ENCODE data around the gene NOXO1. TPM values are rescaled to one million over a fixed set of nuclear protein-coding genes. Genes with fewer than 3 reads are reported as not detected.

NOXO1 gene
- total RNA-seq, 2 donors from 2014 or later, result 0.30 TPM; not detected in 1

DNA sequence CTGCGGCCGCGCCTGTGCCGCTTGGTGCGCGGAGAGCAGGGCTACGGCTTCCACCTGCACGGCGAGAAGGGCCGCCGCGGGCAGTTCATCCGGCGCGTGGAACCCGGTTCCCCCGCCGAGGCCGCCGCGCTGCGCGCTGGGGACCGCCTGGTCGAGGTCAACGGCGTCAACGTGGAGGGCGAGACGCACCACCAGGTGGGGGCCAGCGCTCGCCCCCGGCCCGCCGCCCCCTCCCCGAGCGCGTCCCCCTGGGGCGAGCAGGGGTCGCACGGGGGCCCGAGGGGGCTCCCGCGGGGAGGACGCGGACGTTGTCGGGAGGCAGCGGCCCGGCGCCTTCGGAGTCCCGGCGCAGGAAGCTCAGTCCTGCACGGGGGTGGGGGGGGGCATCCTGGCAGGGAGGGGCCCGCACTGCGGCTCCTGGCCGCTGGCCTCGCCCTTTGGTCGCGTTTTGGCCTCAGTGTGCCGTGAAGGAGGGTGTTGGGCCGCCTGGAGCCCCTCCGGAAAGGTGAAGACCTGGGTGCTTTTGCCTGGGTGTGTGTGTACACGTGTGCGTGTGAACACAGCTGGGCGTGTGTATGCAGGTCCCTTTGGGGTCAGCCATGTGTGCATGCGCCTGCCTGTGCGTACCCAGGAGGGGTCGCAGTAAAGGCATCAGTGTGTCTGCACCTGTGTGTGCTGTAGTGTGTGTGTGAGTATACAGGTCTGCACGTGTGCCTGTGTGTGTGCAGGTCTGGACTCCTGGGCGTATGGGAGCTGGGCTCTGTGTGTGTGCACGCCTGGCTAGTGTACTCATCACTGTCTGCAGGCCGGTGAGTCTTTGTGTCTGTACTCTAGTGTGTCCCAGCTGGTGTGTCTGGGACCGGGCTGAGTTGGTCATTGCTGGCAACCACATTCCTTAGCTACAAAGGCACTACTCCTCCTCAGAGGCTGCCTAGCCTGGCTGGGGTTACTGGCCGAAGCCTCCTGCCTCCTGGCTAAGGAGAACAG lies 46.0 kb upstream of the NOXO1 start:
- Histone ChIP-seq H3K4me1 (peaks cover 0 to 68% of the 10 kb centered on the region in 2 donors), H3K36me3 (peaks cover 11% of the 10 kb centered on the region), H3K27me3 (no peaks in the 10 kb centered on the region), H3K9me3 (no peaks in the 10 kb centered on the region), H3K4me3 (peak overlapping the region; percentile 56 to 74), H3K27ac (peak overlapping the region; percentile 70 to 79)
- TF ChIP-seq CTCF (IDR thresholded peaks at IDR 0.05), result no peak
- no peak for DNase-seq (ENCODE audit: low spot score)

GRCh38 chr16:2026461-2027023 lies 45.3 kb upstream of the NOXO1 start, which contains the start of gene NHERF2:
TSS of gene NHERF2 (plus strand) at chr16:2026902. CDS start at chr16:2027006, 104 bp downstream.
- peak within 1 kb of the TSS; percentile 56 to 74 for H3K4me3 ChIP-seq
- DNase-seq (ENCODE audit: low spot score), result no peak
- H3K36me3 ChIP-seq, result peaks cover 11% of the 10 kb centered on the region
- no peaks in the 10 kb centered on the region for H3K9me3 ChIP-seq
- peak within 1 kb of the TSS; percentile 70 to 79 for H3K27ac ChIP-seq
- TF ChIP-seq CTCF (IDR thresholded peaks at IDR 0.05), result no peak
- H3K4me1 ChIP-seq, result peaks cover 0 to 64% of the 10 kb centered on the region in 2 donors
- H3K27me3 ChIP-seq, result no peaks in the 10 kb centered on the region

- DNase-seq (ENCODE audit: low spot score), result no peak
- Histone ChIP-seq H3K9me3 (no peaks in the 10 kb centered on the region), H3K27me3 (no peaks in the 10 kb centered on the region), H3K36me3 (peaks cover 11% of the 10 kb centered on the region), H3K27ac (peak overlapping the region; percentile 47 to 66), H3K4me1 (peaks cover 0 to 64% of the 10 kb centered on the region in 2 donors), H3K4me3 (peak overlapping the region; percentile 24 to 74)
- no peak for TF ChIP-seq CTCF (IDR thresholded peaks at IDR 0.05)
Observed at GRCh38 chr16:2025878-2026460, 44.7 kb upstream of the NOXO1 start.

DNA sequence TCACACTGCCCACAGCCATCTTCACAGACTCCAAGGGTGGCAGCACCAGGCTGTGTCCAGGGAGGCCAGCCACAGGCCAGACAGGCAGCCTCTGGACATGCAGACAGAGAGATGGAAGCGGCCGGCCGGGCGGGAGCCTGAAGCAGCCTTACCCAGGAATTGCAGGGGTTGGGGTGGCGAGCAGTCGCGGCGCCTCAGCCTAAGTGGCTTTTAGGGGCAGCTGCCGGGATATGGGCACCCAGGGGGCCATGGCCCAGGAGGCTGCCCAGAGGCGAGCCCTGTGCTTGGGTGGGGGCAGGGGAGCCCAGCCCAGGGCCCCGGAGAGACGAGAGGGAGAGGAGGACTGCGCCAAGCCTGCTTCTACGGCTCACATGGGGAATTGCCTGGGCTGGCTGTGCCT lies 44.0 kb upstream of the NOXO1 start:
- H3K4me1 ChIP-seq, result peaks cover 0 to 71% of the 10 kb centered on the region in 2 donors
- no peak overlapping the region for H3K4me3 ChIP-seq
- no peak overlapping the region for H3K27ac ChIP-seq
- H3K9me3 ChIP-seq, result no peaks in the 10 kb centered on the region
- TF ChIP-seq CTCF (IDR thresholded peaks at IDR 0.05), result no peak
- no peak for DNase-seq (ENCODE audit: low spot score)
- peaks cover 3 to 4% of the 10 kb centered on the region in 2 donors for H3K27me3 ChIP-seq
- H3K36me3 ChIP-seq, result peaks cover 6% of the 10 kb centered on the region

- Histone ChIP-seq H3K4me3 (peak overlapping the region in 1 of 2 donors; percentile 38), H3K36me3 (no peaks in the 10 kb centered on the region), H3K9me3 (no peaks in the 10 kb centered on the region), H3K4me1 (peaks cover 0 to 72% of the 10 kb centered on the region in 2 donors), H3K27me3 (peaks cover 7 to 9% of the 10 kb centered on the region in 2 donors), H3K27ac (peak overlapping the region; percentile 55 to 63)
- no peak for TF ChIP-seq CTCF (IDR thresholded peaks at IDR 0.05)
- DNase-seq (ENCODE audit: low spot score), result no peak
Observed at GRCh38 chr16:2024032-2024420, 42.8 kb upstream of the NOXO1 start.
